Testis (tissue), 3 donors: ENCODE data around the gene RERE. TPM values are rescaled to one million over a fixed set of nuclear protein-coding genes. Genes with fewer than 3 reads are reported as not detected.

Experiments
- DNase-seq: peaks from one replicate; pipeline ENCODE4 v3.0.0-alpha.2; 2019
- H3K27ac ChIP-seq, 2 donors: fragments of 200-600 bp; sonication (generic); one replicate each; pipeline ENCODE4 v1.5.1; 2019
- H3K27me3 ChIP-seq: fragments of 200-600 bp; sonication (generic); one replicate; pipeline ENCODE4 v1.5.1; 2019
- H3K36me3 ChIP-seq: fragments of 200-600 bp; sonication (generic); one replicate; pipeline ENCODE4 v1.5.1; 2017; ENCODE audit warnings: low read depth; ENCODE audit errors: missing control alignments
- H3K4me1 ChIP-seq: fragments of 200-600 bp; sonication (generic); one replicate; pipeline ENCODE4 v1.5.1; 2019
- H3K4me3 ChIP-seq, 2 donors: fragments of 200-600 bp; sonication (generic); one replicate each; pipeline ENCODE4 v1.5.1; 2017 to 2019
- H3K9me3 ChIP-seq: fragments of 200-600 bp; sonication (generic); one replicate; pipeline ENCODE4 v1.5.1; 2017
- POLR2A ChIP-seq: fragments of 450-650 bp; IDR thresholded peaks from one replicate; pipeline ENCODE4 v1.6.1; 2017; ENCODE audit warnings: antibody characterized with exemption, mild to moderate bottlenecking, moderate library complexity
- WGBS, 2 donors: methylation state at CpG; one replicate each; pipeline ENCODE4 v1.1.5; 2018; 5-methylcytosine and 5-hydroxymethylcytosine counted together
- intact Hi-C: fragments of 100-400 bp; cut with DNase I; formaldehyde crosslinking; loops from one replicate; pipeline ENCODE4 v1.15.1; 2023; ENCODE audit warnings: low total_unique reads
- polyA plus RNA-seq: library from polyadenylated mRNA; stranded (reverse); fragments of 350-450 nt; fragmentation: Illumina TruSeq; extraction: RNeasy Lipid Tissue Mini Kit (QIAGEN cat#74804); gene quantifications from one replicate; pipeline ENCODE4 v1.2.3, GENCODE V29; 2014; ENCODE audit warnings: low read depth, low replicate concordance; ENCODE audit not compliant: insufficient read depth
- total RNA-seq, 2 donors: library from RNA; depleted of rRNA; stranded (reverse); fragments of >200 nt; gene quantifications; one replicate each; pipeline ENCODE4 v1.2.3, GENCODE V29; 2016
- TF ChIP-seq, protein P1 (sequence below), 3 experiments: fragments of 450-650 bp in 2 of 3; fragments of 200-600 bp in 1 of 3; sonication (generic) in 1 of 3; IDR thresholded peaks; one replicate each; pipeline ENCODE4 v1.5.1; 2016 to 2019; ENCODE audit warnings: antibody characterized with exemption in 3 of 3, mild to moderate bottlenecking in 2 of 3, moderate library complexity in 1 of 3

RERE gene
- total and polyA plus RNA-seq, 3 donors from 2014 or later, result 90.8 to 229 (median 203) TPM

DNA sequence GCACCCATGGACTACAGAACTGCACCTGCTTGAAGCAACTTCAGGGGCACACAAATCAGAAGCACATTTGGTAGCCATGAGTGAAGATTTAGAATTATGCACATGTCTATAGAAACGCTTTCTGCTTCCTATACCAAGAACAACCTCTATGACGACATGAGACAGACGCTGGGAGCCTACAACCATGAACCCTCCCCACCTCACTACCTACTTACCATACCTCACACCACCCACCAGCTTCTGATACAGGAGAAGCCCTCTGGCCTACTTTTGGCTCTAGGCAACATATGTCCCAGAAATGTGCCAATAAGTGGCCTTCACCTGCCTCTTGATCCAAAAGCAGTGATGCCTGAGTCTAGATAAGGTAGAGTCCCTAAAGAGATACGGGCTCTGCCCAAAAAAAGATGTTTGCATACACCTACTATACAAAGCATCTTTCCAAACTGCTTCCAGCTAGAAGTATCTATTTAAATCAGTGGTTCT is 441.0 kb downstream of the RERE start:
- TF ChIP-seq, protein P1, sequence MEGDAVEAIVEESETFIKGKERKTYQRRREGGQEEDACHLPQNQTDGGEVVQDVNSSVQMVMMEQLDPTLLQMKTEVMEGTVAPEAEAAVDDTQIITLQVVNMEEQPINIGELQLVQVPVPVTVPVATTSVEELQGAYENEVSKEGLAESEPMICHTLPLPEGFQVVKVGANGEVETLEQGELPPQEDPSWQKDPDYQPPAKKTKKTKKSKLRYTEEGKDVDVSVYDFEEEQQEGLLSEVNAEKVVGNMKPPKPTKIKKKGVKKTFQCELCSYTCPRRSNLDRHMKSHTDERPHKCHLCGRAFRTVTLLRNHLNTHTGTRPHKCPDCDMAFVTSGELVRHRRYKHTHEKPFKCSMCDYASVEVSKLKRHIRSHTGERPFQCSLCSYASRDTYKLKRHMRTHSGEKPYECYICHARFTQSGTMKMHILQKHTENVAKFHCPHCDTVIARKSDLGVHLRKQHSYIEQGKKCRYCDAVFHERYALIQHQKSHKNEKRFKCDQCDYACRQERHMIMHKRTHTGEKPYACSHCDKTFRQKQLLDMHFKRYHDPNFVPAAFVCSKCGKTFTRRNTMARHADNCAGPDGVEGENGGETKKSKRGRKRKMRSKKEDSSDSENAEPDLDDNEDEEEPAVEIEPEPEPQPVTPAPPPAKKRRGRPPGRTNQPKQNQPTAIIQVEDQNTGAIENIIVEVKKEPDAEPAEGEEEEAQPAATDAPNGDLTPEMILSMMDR (IDR thresholded peaks at IDR 0.05), result no peak
- TF ChIP-seq POLR2A, result no peak
- Histone ChIP-seq H3K27ac (no peak overlapping the region), H3K36me3 (no peaks in the 10 kb centered on the region), H3K4me1 (peaks cover 61% of the 10 kb centered on the region), H3K27me3 (no peaks in the 10 kb centered on the region), H3K9me3 (no peaks in the 10 kb centered on the region), H3K4me3 (no peak overlapping the region)
- 89% methylated on average over 4 of the region's 4 CpGs for WGBS, 2 donors
- DNase-seq, result peak; percentile 7
- intact Hi-C loops, result no loop called here

DNA sequence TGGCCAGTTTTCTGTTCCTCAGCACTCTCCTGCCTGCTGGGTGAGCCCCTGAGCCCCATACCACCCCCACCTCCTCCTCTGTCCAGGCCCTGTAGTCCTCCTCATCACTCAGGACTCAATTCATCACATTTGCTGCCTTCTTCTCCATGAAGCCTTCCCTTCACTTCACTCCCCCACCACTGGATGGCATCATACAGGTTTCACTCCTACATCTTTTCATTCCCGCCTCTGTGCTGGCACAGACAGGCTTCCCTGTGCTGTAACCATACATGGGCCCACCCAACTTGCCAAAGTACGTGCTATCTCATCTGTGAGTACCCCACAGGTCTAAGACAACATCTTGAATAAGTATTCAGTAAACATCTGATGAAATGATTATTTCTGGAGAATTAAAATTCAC is 442.6 kb downstream of the RERE start:
- TF ChIP-seq POLR2A, result no peak
- TF ChIP-seq, protein P1 (IDR thresholded peaks at IDR 0.05), result peak in 1 of 3 experiments; percentile 16
- Histone ChIP-seq H3K9me3 (no peaks in the 10 kb centered on the region), H3K4me1 (peaks cover 64% of the 10 kb centered on the region), H3K4me3 (no peak overlapping the region), H3K27me3 (no peaks in the 10 kb centered on the region), H3K36me3 (no peaks in the 10 kb centered on the region), H3K27ac (peak overlapping the region in 1 of 2 donors; percentile 71)
- 78 to 80% methylated on average over 2 of the region's 2 CpGs for WGBS, 2 donors
- intact Hi-C loops, result no loop called here
- DNase-seq, result peak; percentile 16

DNA sequence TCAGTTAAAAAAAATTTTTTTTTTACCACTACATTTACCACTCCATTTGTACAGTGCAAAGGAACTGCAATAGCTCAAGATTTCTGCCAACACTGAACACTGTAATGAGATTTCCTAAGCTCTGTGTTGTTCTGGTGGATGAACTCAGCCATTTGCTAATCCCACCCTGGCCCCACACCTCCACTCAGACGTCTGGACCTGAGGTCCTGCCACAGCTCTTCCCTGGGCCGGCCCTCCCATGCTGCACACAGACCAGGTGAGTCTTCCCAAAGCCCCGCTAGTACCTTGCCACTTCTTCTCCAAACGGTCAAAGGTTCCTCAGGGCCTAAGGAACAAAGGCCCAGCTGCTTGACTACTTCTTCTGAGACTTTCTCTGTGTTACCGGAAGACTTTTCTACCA is 443.1 kb downstream of the RERE start:
- Histone ChIP-seq H3K36me3 (no peaks in the 10 kb centered on the region), H3K4me3 (no peak overlapping the region), H3K27ac (peak overlapping the region; percentile 71 to 76), H3K9me3 (no peaks in the 10 kb centered on the region), H3K4me1 (peaks cover 59% of the 10 kb centered on the region), H3K27me3 (no peaks in the 10 kb centered on the region)
- WGBS, 2 donors, result 69 to 83% methylated on average over 5 of the region's 5 CpGs
- peak; percentile 12 for DNase-seq
- TF ChIP-seq, protein P1 (IDR thresholded peaks at IDR 0.05), result no peak
- no peak for TF ChIP-seq POLR2A
- intact Hi-C loops, result no loop called here

DNA sequence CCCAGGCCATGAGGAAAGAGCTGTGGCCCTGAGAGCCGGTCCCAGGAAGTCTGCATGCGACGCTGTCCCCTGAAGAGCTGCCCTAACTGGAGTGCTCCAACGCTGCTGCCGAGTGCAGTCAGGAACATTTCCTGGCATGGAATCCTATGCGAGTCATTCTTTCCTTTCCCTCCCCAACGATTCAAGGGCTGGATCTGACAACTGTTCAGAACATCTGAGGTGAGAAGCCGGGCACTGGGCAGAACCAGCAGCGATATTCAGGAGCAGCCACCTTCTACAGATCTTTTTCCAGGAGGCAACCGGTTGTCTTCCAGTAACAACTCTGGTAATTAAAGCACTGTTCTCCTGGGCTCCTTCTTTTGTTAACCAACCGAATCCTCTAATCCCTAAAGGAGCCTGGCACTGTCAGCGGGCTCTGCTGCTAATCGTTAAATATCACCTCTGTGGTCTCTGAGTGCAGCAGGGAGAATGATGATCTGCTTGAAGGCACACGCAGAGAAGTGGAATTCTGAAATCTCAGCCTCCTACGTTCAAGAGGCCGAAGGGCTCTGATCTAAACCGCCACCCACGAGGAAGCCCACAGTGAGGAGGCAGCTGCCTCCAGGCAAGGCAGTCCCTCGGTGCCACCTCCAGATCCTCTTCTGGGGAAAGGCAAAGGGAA is 443.7 kb downstream of the RERE start:
- no peak overlapping the region for H3K4me3 ChIP-seq
- no peaks in the 10 kb centered on the region for H3K27me3 ChIP-seq
- intact Hi-C loops, result no loop called here
- no peak for TF ChIP-seq POLR2A
- TF ChIP-seq, protein P1 (IDR thresholded peaks at IDR 0.05), result no peak
- H3K36me3 ChIP-seq, result no peaks in the 10 kb centered on the region
- DNase-seq, result peak; percentile 75
- no peaks in the 10 kb centered on the region for H3K9me3 ChIP-seq
- WGBS, 2 donors, result 30 to 36% methylated on average over 19 of the region's 19 CpGs
- H3K4me1 ChIP-seq, result peaks cover 53% of the 10 kb centered on the region
- H3K27ac ChIP-seq, result peak overlapping the region; percentile 71 to 76

DNA sequence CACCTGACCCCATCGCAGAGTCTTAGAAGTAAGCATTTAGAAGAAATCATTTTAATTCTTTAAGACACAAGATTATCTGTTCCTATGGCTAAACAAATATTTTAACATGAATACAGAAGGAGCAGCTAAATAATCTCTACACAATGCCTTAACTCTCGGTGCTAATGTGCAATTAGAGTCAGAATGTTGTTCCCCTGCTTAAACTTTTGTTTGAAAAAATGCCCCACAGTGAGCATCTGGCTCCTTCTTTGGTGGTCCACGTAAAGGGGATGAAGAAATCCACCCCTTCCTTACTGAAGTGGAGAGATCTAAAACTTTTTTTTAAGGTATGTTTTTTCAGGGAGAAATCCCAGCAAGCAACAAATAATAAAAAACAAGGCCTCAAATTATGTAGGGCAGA is 444.3 kb downstream of the RERE start:
- intact Hi-C loops, result no loop called here
- DNase-seq, result no peak
- Histone ChIP-seq H3K9me3 (no peaks in the 10 kb centered on the region), H3K36me3 (no peaks in the 10 kb centered on the region), H3K27ac (peak overlapping the region; percentile 71 to 76), H3K4me1 (peaks cover 49% of the 10 kb centered on the region), H3K4me3 (no peak overlapping the region), H3K27me3 (no peaks in the 10 kb centered on the region)
- 46 to 49% methylated on average over 3 of the region's 3 CpGs for WGBS, 2 donors
- TF ChIP-seq POLR2A, result no peak
- TF ChIP-seq, protein P1 (IDR thresholded peaks at IDR 0.05), result no peak
